Right lobe of liver (tissue), 6 donors: ENCODE data around the gene GLIPR1L1. TPM values are rescaled to one million over a fixed set of nuclear protein-coding genes. Genes with fewer than 3 reads are reported as not detected.
"Not testable (repeated sequence)": the region's sequence is repeated elsewhere in the genome, so short reads cannot be mapped to it uniquely, and the experiment has no call there.

Source experiments
- ATAC-seq, 4 donors: fragments of 200-7000 bp; cut with Tn5 transposase; one replicate each; pipeline ENCODE4 v1.9.1; 2020; ENCODE audit warnings: mild to moderate bottlenecking in 4 of 4, moderate library complexity in 4 of 4
- DNase-seq, 3 donors: peaks; one replicate each; pipeline ENCODE4 v3.0.0-alpha.2; 2020
- H3K27ac ChIP-seq, 3 donors: fragments of 200-600 bp; one replicate each; pipeline ENCODE4 v1.8.0; 2022
- H3K27me3 ChIP-seq, 2 donors: fragments of 200-600 bp; one replicate each; pipeline ENCODE4 v1.8.0; 2022
- H3K36me3 ChIP-seq, 4 donors: fragments of 200-600 bp; sonication (generic) in 1 of 4; one replicate each; pipeline versions ENCODE4 v1.5.1 to v1.8.0; 2017 to 2022; ENCODE audit warnings: control low read depth in 1 of 4
- H3K4me1 ChIP-seq, 4 donors: fragments of 200-600 bp; sonication (generic) in 1 of 4; one replicate each; pipeline versions ENCODE4 v1.5.1 to v1.8.0; 2017 to 2022; ENCODE audit warnings: control low read depth in 1 of 4
- H3K4me3 ChIP-seq, 3 donors: fragments of 200-600 bp; one replicate each; pipeline ENCODE4 v1.8.0; 2022
- H3K9me3 ChIP-seq, 4 donors: fragments of 200-600 bp; sonication (generic) in 1 of 4; one replicate each; pipeline versions ENCODE4 v1.5.1 to v1.8.0; 2017 to 2022; ENCODE audit warnings: control low read depth in 1 of 4
- POLR2A ChIP-seq: fragments of 450-650 bp; IDR thresholded peaks from one replicate; pipeline ENCODE4 v1.6.1; 2017; ENCODE audit warnings: antibody characterized with exemption, mild to moderate bottlenecking
- WGBS: methylation state at CpG from one replicate; pipeline ENCODE4 v1.1.6; 2018; ENCODE audit warnings: low coverage, low lambda C conversion rate; ENCODE audit not compliant: insufficient coverage; ENCODE audit errors: missing lambda C conversion rate; 5-methylcytosine and 5-hydroxymethylcytosine counted together
- intact Hi-C, 2 donors: fragments of 100-400 bp; cut with DNase I; formaldehyde crosslinking; loops; one replicate each; pipeline versions ENCODE4 v1.11.2 to v1.14.1; 2022
- total RNA-seq, 6 experiments: library from RNA; depleted of rRNA in 2 of 6; stranded (reverse); fragments of >200 nt in 2 of 6; fragmentation: NEBNext Ultra II Directional in 3 of 6; extraction: Animal tissue kit (Norgen Biotek cat#: 25700) in 3 of 6; gene quantifications; one replicate each; pipeline versions ENCODE4 v1.1.0 to v1.2.4, GENCODE V29; 2016 to 2023
- TF ChIP-seq, protein P1 (sequence below), 4 donors: fragments of 200-600 bp in 3 of 4; fragments of 450-650 bp in 1 of 4; IDR thresholded peaks; one replicate each; pipeline versions ENCODE4 v1.5.1 to v1.8.0; 2016 to 2022; ENCODE audit warnings: antibody characterized with exemption in 4 of 4, mild to moderate bottlenecking in 2 of 4
- donor health status: DM: no; HTN: yes; CAD: no.
- donor health status: DM: no; HTN: no; CAD: no.
- donor health status: DM: no; HTN: no; CAD: no.
- donor health status: DM: no; HTN: yes; CAD: no.
- donor health status: DM: no; HTN: yes; CAD: no.

Gene GLIPR1L1
- total RNA-seq, 6 experiments from 2014 or later = not detected

GRCh38 chr12:75329918-75330826, 4.3 kb upstream of the GLIPR1L1 start, which contains the start of gene CAPS2:
Gene CAPS2, minus strand, starts transcription at chr12:75330324. Its CDS starts 3,826 bp downstream, at chr12:75326498.
- Histone ChIP-seq H3K36me3 (no peaks in the 10 kb centered on the region), H3K4me1 (peaks cover 0 to 9% (median 3%) of the 10 kb centered on the region in 4 donors), H3K4me3 (peak within 1 kb of the TSS; percentile 42 to 65 (median 64)), H3K27me3 (no peaks in the 10 kb centered on the region), H3K27ac (peak within 1 kb of the TSS; percentile 28 to 85 (median 79)), H3K9me3 (no peaks in the 10 kb centered on the region)
- WGBS = 6% methylated on average over 17 of the region's 40 CpGs
- DNase-seq (peak; percentile 91 to 94 (median 94)), ATAC-seq (peak; percentile 94 to 97 (median 96))
- peak; percentile 59 for TF ChIP-seq POLR2A
- TF ChIP-seq, protein P1, sequence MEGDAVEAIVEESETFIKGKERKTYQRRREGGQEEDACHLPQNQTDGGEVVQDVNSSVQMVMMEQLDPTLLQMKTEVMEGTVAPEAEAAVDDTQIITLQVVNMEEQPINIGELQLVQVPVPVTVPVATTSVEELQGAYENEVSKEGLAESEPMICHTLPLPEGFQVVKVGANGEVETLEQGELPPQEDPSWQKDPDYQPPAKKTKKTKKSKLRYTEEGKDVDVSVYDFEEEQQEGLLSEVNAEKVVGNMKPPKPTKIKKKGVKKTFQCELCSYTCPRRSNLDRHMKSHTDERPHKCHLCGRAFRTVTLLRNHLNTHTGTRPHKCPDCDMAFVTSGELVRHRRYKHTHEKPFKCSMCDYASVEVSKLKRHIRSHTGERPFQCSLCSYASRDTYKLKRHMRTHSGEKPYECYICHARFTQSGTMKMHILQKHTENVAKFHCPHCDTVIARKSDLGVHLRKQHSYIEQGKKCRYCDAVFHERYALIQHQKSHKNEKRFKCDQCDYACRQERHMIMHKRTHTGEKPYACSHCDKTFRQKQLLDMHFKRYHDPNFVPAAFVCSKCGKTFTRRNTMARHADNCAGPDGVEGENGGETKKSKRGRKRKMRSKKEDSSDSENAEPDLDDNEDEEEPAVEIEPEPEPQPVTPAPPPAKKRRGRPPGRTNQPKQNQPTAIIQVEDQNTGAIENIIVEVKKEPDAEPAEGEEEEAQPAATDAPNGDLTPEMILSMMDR (IDR thresholded peaks at IDR 0.05) = no peak
- intact Hi-C loops = loop anchor here in 1 of 2 donors (10.0 kb wide), 1 partner anchor 175 kb away; no protein-coding TSS in a partner anchor

DNA sequence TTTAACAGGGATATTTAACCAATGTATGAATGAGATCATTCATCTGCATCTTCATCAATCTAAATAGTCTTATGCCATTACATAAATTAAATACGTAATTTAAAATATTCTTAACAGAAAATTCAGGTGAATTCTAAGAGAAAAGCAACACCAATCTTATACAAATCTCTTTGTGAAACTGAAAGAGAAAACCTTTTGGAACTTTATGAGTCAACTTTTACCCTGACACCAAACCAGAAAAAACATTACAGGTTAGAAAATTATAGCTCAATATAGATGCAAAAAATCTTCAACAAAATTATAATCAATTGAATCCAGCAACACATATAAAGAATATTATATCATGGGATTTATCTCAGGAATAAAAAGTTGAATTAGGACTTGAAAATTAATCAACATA, 3.4 kb downstream of the GLIPR1L1 start:
- H3K27me3 ChIP-seq = no peaks in the 10 kb centered on the region
- intact Hi-C loops = loop anchor here in 1 of 2 donors (10.0 kb wide), 1 partner anchor 167 kb away; no protein-coding TSS in a partner anchor
- no peak overlapping the region for H3K27ac ChIP-seq
- DNase-seq (no peak), ATAC-seq (no peak)
- TF ChIP-seq, protein P1 (IDR thresholded peaks at IDR 0.05) = no peak
- TF ChIP-seq POLR2A = no peak
- 77% methylated on average over 1 of the region's 1 CpG for WGBS
- no peak overlapping the region for H3K4me3 ChIP-seq
- H3K9me3 ChIP-seq = no peaks in the 10 kb centered on the region
- H3K36me3 ChIP-seq = no peaks in the 10 kb centered on the region
- peaks cover 0 to 5% (median 0%) of the 10 kb centered on the region in 4 donors for H3K4me1 ChIP-seq

- DNase-seq (no peak), ATAC-seq (no peak)
- TF ChIP-seq POLR2A = no peak
- TF ChIP-seq, protein P1 (IDR thresholded peaks at IDR 0.05) = no peak
- H3K27ac ChIP-seq = no peak overlapping the region
- H3K9me3 ChIP-seq = no peaks in the 10 kb centered on the region
- no peaks in the 10 kb centered on the region for H3K4me1 ChIP-seq
- intact Hi-C loops = no loop called here
- H3K27me3 ChIP-seq = no peaks in the 10 kb centered on the region
- WGBS = 96% methylated on average over 5 of the region's 5 CpGs
- H3K36me3 ChIP-seq = no peaks in the 10 kb centered on the region
- no peak overlapping the region for H3K4me3 ChIP-seq
Observed at GRCh38 chr12:75341873-75342272, 7.4 kb downstream of the GLIPR1L1 start.

- intact Hi-C loops = no loop called here
- Histone ChIP-seq H3K4me1 (no peaks in the 10 kb centered on the region), H3K9me3 (no peaks in the 10 kb centered on the region), H3K36me3 (no peaks in the 10 kb centered on the region), H3K27me3 (no peaks in the 10 kb centered on the region), H3K4me3 (no peak overlapping the region), H3K27ac (no peak overlapping the region)
- ATAC-seq (no peak), DNase-seq (no peak)
- 76% methylated on average over 2 of the region's 2 CpGs for WGBS
- TF ChIP-seq, protein P1 (IDR thresholded peaks at IDR 0.05) = no peak
- TF ChIP-seq POLR2A = no peak
Observed at GRCh38 chr12:75345531-75345930, 11.1 kb downstream of the GLIPR1L1 start.

- ATAC-seq = not testable (repeated sequence)
Observed at GRCh38 chr12:75346215-75346614, 11.7 kb downstream of the GLIPR1L1 start.

More at GRCh38 chr12:75346215-75346614, 11.7 kb downstream of the GLIPR1L1 start:
- intact Hi-C loops, H3K36me3 ChIP-seq, H3K9me3 ChIP-seq, H3K4me3 ChIP-seq, H3K27ac ChIP-seq, H3K27me3 ChIP-seq, DNase-seq, H3K4me1 ChIP-seq: not testable (repeated sequence)
- 79% methylated on average over 6 of the region's 6 CpGs for WGBS
